Endothelial cell of umbilical vein (primary cell): ENCODE results near the gene HSPB8. TPM values are rescaled to one million over a fixed set of nuclear protein-coding genes. Genes with fewer than 3 reads are reported as not detected.

Experiments
- Bru-seq: library from RNA; stranded (reverse); fragments of 400-500 nt; gene quantifications from one replicate; lab custom pipeline; 2021; lab: Mats Ljungman, UMichigan
- BruChase-seq, 2 experiments: library from RNA; stranded (reverse); fragments of 400-500 nt; gene quantifications; one replicate each; lab custom pipeline; 2021; lab: Mats Ljungman, UMichigan
- BruUV-seq: library from RNA; stranded (reverse); fragments of 400-500 nt; replicated peaks from 2 replicates; lab custom pipeline; 2021; lab: Mats Ljungman, UMichigan
- CTCF ChIA-PET: fragments of 300-600, 350-600 bp; sonication (Branson Sonifier 250); formaldehyde crosslinking; loops from one replicate; lab custom pipeline; 2021; ENCODE audit warnings: antibody characterized with exemption, inconsistent platforms; lab: Charles Lee
- POLR2A ChIA-PET: fragments of 300-600, 350-600 bp; sonication (Branson Sonifier 250); formaldehyde crosslinking; loops from one replicate; lab custom pipeline; 2021; ENCODE audit warnings: antibody characterized with exemption, inconsistent platforms; lab: Charles Lee
- DNase-seq: peaks from one replicate; pipeline ENCODE4 v3.0.0-alpha.2; 2011; ENCODE audit warnings: low read depth, low spot score
- FAIRE-seq: peaks from 2 replicates; lab custom pipeline; 2011; peaks lifted over from hg19 to GRCh38; lab: Jason Lieb, UNC
- H2AFZ ChIP-seq: 2 replicates; pipeline ENCODE4 v1.6.0; 2012; ENCODE audit warnings: low read depth, low read length, control low read depth, inconsistent platforms
- H3K27ac ChIP-seq: 2 replicates; pipeline ENCODE4 v1.5.1; 2011; ENCODE audit warnings: low read depth, mild to moderate bottlenecking, control low read depth, low read length, moderate library complexity; ENCODE audit not compliant: insufficient read depth
- H3K27me3 ChIP-seq, 2 experiments: 2 replicates each; pipeline versions ENCODE4 v1.6.0 to v1.6.1; 2011; ENCODE audit warnings: low read length in 2 of 2, mixed read lengths in 1 of 2; ENCODE audit not compliant: control insufficient read depth in 2 of 2, insufficient read depth in 2 of 2
- H3K36me3 ChIP-seq, 2 experiments: 2 replicates in 1 of 2; 3 replicates in 1 of 2; pipeline ENCODE4 v1.5.1; 2011; ENCODE audit warnings: low read length in 2 of 2, mild to moderate bottlenecking in 1 of 2, moderate library complexity in 1 of 2; ENCODE audit not compliant: control insufficient read depth in 2 of 2, insufficient read depth in 2 of 2; ENCODE audit errors: extremely low read depth in 1 of 2
- H3K4me1 ChIP-seq: 3 replicates; pipeline ENCODE4 v1.5.1; 2011; ENCODE audit warnings: mild to moderate bottlenecking, low read length; ENCODE audit not compliant: control insufficient read depth, insufficient read depth; ENCODE audit errors: extremely low read depth
- H3K4me2 ChIP-seq: 2 replicates; pipeline ENCODE4 v1.6.1; 2011; ENCODE audit warnings: low read length, control low read depth, mixed read lengths; ENCODE audit not compliant: insufficient read depth
- H3K4me3 ChIP-seq, 3 experiments: fragments of 200-600 bp in 1 of 3; sonication (generic), shearing (Covaris generic) in 1 of 3; replicated peaks in 1 of 3; 2 replicates each; pipeline ENCODE4 v1.5.1; 2011 to 2016; ENCODE audit warnings: control low read depth in 3 of 3, low read length in 3 of 3, mild to moderate bottlenecking in 2 of 3, inconsistent platforms in 1 of 3, low read depth in 1 of 3, moderate library complexity in 1 of 3; ENCODE audit not compliant: insufficient read depth in 1 of 3
- H3K79me2 ChIP-seq: 2 replicates; pipeline ENCODE4 v1.6.0; 2012; ENCODE audit warnings: low read length, inconsistent platforms; ENCODE audit not compliant: control insufficient read depth, insufficient read depth
- H3K9ac ChIP-seq: replicated peaks from 2 replicates; pipeline ENCODE3; 2011; ENCODE audit warnings: low read length, control low read depth; ENCODE audit not compliant: insufficient read depth; ENCODE audit errors: extremely low read depth
- H3K9me1 ChIP-seq: replicated peaks from 3 replicates; pipeline ENCODE4 v1.6.0; 2011; ENCODE audit warnings: mild to moderate bottlenecking, low read length; ENCODE audit not compliant: control insufficient read depth, insufficient read depth; ENCODE audit errors: extremely low read depth
- H3K9me3 ChIP-seq: replicated peaks from 2 replicates; pipeline ENCODE4 v1.5.1; 2012; ENCODE audit warnings: low read length, inconsistent platforms; ENCODE audit not compliant: control insufficient read depth, insufficient read depth
- H4K20me1 ChIP-seq: replicated peaks from 2 replicates; pipeline ENCODE3; 2011; ENCODE audit warnings: mild to moderate bottlenecking, low read length; ENCODE audit not compliant: control insufficient read depth, insufficient read depth; ENCODE audit errors: extremely low read depth
- FOS ChIP-seq: IDR thresholded peaks from 2 replicates; pipeline ENCODE4 v1.6.1; 2011; ENCODE audit warnings: mild to moderate bottlenecking, low read length, moderate library complexity, borderline replicate concordance; ENCODE audit not compliant: insufficient read depth
- JUN ChIP-seq: IDR thresholded peaks from 2 replicates; pipeline ENCODE4 v1.6.1; 2011; ENCODE audit warnings: borderline replicate concordance, low read depth; ENCODE audit not compliant: insufficient read length, insufficient read depth
- POLR2A ChIP-seq: IDR thresholded peaks from 2 replicates; pipeline ENCODE4 v1.6.1; 2012; ENCODE audit warnings: low read depth, mild to moderate bottlenecking, control low read depth, low read length
- dilution Hi-C: fragments of 300-500 bp; cut with MboI; formaldehyde crosslinking; loops from one replicate; pipeline ENCODE4 v1.15.0; 2019; ENCODE audit warnings: low sequenced_read_pairs; ENCODE audit not compliant: extremely low pct_ligation_motif_present
- intact Hi-C: fragments of 100-400 bp; cut with micrococcal nuclease; formaldehyde crosslinking; loops from one replicate; pipeline ENCODE4 v1.10.0; 2022
- long read RNA-seq: library from polyadenylated mRNA; stranded (forward); transcript quantifications from one replicate; pipeline ENCODE4 v2.0.0, GENCODE V29; 2021
- polyA minus RNA-seq, 3 experiments: library from RNA; depleted of rRNA, polyadenylated mRNA; stranded (reverse); fragments of >200 nt; gene quantifications; 1 replicate in 1 of 3; 2 replicates in 2 of 3; pipeline ENCODE4 v1.2.3, GENCODE V29; 2011
- polyA plus RNA-seq, 4 experiments: library from polyadenylated mRNA; depleted of rRNA in 3 of 4; stranded (reverse) in 3 of 4; unstranded in 1 of 4; fragments of >200 nt; gene quantifications; 2 replicates each; pipeline versions ENCODE4 v1.2.1 to v1.2.3, GENCODE V29; 2011 to 2012; ENCODE audit warnings: missing spikeins in 1 of 4
- total RNA-seq: library from RNA; stranded (reverse); gene quantifications from 2 replicates; pipeline ENCODE4 v1.2.3, GENCODE V29; 2021

HSPB8 gene
- total RNA-seq: 10.1 and 10.8 TPM in 2 replicates
- 14.7 and 17.6 TPM in 2 replicates for polyA plus RNA-seq
- 11.0 and 12.1 TPM in 2 replicates for polyA plus RNA-seq (2011; cell fraction: cytosol; rRNA removed)
- 6.5 and 8.3 TPM in 2 replicates for polyA plus RNA-seq (2011; cell fraction: nucleus; rRNA removed)
- 21.1 and 21.9 TPM in 2 replicates for polyA plus RNA-seq (2012)
- polyA minus RNA-seq: 9.5 and 10.0 TPM in 2 replicates
- 23.6 TPM for polyA minus RNA-seq (2011; cell fraction: cytosol; rRNA and poly(A)+ RNA removed)
- 6.8 and 7.5 TPM in 2 replicates for polyA minus RNA-seq (2011; cell fraction: nucleus; rRNA and poly(A)+ RNA removed)
- Bru-seq, nascent RNA: percentile 55 among the genes with signal in this experiment
- percentile 48 among the genes with signal in this experiment for BruChase-seq, experiment 1, labeled RNA remaining after a 6-hour chase
- BruChase-seq, experiment 2, labeled RNA remaining after a 2-hour chase: percentile 53 among the genes with signal in this experiment
- long read RNA-seq, transcript HSPB8-201 (3 exons, 2,152 nt): major isoform, 44 of 51 reads
- long read RNA-seq, partial matches to known transcripts: 0 of 51 reads
- long read RNA-seq, other reads (novel, unspliced or antisense): 7 of 51 reads

GRCh38 chr12:119178544-119179334 lies at the start of gene HSPB8:
HSPB8 (plus strand) TSS chr12:119178931; CDS start chr12:119179313, 382 bp downstream.
- dilution Hi-C loops: no loop called here
- DNase-seq: peak; percentile 68
- Histone ChIP-seq H3K79me2 (no peaks in the 10 kb centered on the region), H3K9me3 (no peaks in the 10 kb centered on the region), H3K36me3 (no peaks in the 10 kb centered on the region), H3K27me3 (no peaks in the 10 kb centered on the region), H3K4me3 (peak within 1 kb of the TSS; percentile 37 to 75 (median 42)), H4K20me1 (no peaks in the 10 kb centered on the region), H3K4me2 (peak within 1 kb of the TSS; percentile 74), H3K27ac (peak within 1 kb of the TSS; percentile 74), H3K9ac (peak within 1 kb of the TSS; percentile 53), H2AFZ (peak within 1 kb of the TSS; percentile 93), H3K9me1 (no peaks in the 10 kb centered on the region), H3K4me1 (peaks cover 35% of the 10 kb centered on the region)
- ChIA-PET POLR2A (no interaction called here), CTCF (interaction anchor here (0.6 to 2.0 kb wide), 8 partner anchors 16 to 1114 kb away, joined by 3 to 5 read pairs (median 3); partner anchors contain the start of gene SUDS3)
- intact Hi-C loops: loop anchor here (1.0 to 5.0 kb wide), 3 partner anchors 26 to 771 kb away; no protein-coding TSS in a partner anchor
- TSS peak; percentile 74 for BruUV-seq
- TF ChIP-seq JUN: no peak
- peak; percentile 70 for TF ChIP-seq POLR2A
- no peak for TF ChIP-seq FOS
- FAIRE-seq: peak; percentile 79
